GM23338 (cell line): ENCODE measurements around the gene AIMP2. TPM values are rescaled to one million over a fixed set of nuclear protein-coding genes. Genes with fewer than 3 reads are reported as not detected.

ENCODE experiments used
- ATAC-seq: fragments of 200-7000 bp; cut with Tn5 transposase; 3 replicates; pipeline ENCODE4 v1.9.1; 2020
- DNase-seq: peaks from one replicate; pipeline ENCODE4 v3.0.0-alpha.2; 2015; ENCODE audit warnings: low spot score
- H2AFZ ChIP-seq: fragments of 200-600 bp; sonication (generic); 2 replicates; pipeline ENCODE4 v1.8.0; 2016; ENCODE audit warnings: antibody characterized with exemption, mild to moderate bottlenecking, moderate library complexity
- H3F3A ChIP-seq: fragments of 200-600 bp; sonication (generic); replicated peaks from 2 replicates; pipeline ENCODE4 v1.8.0; 2017; ENCODE audit warnings: antibody characterized with exemption, mixed run types, low read depth
- H3K27ac ChIP-seq: fragments of 200-600 bp; sonication (generic); 2 replicates; pipeline ENCODE4 v1.6.1; 2016; ENCODE audit warnings: low read depth
- H3K27me3 ChIP-seq: fragments of 200-600 bp; sonication (generic); 2 replicates; pipeline ENCODE4 v1.8.0; 2016; ENCODE audit warnings: mild to moderate bottlenecking, mixed run types, moderate library complexity; ENCODE audit not compliant: insufficient read depth
- H3K36me3 ChIP-seq: fragments of 200-600 bp; sonication (generic); 2 replicates; pipeline ENCODE4 v1.8.0; 2016; ENCODE audit warnings: mild to moderate bottlenecking; ENCODE audit not compliant: insufficient read depth
- H3K4me1 ChIP-seq: fragments of 200-600 bp; sonication (generic); 2 replicates; pipeline ENCODE4 v1.8.0; 2016; ENCODE audit warnings: mild to moderate bottlenecking, moderate library complexity; ENCODE audit not compliant: insufficient read depth
- H3K4me2 ChIP-seq: fragments of 200-600 bp; sonication (generic); 2 replicates; pipeline ENCODE4 v1.7.1; 2017; ENCODE audit warnings: mixed run types
- H3K4me3 ChIP-seq: fragments of 200-600 bp; sonication (generic); 2 replicates; pipeline ENCODE4 v1.6.1; 2016; ENCODE audit warnings: mixed run types
- H3K79me2 ChIP-seq: fragments of 200-600 bp; sonication (generic); replicated peaks from 2 replicates; pipeline ENCODE4 v1.8.0; 2017; ENCODE audit warnings: mild to moderate bottlenecking; ENCODE audit not compliant: insufficient read depth
- H3K9me2 ChIP-seq: fragments of 200-600 bp; sonication (generic); 2 replicates; pipeline ENCODE4 v1.8.0; 2017; ENCODE audit not compliant: insufficient read depth
- H4K20me1 ChIP-seq: fragments of 200-600 bp; sonication (generic); replicated peaks from 2 replicates; pipeline ENCODE4 v1.8.0; 2017; ENCODE audit warnings: mild to moderate bottlenecking; ENCODE audit not compliant: insufficient read depth
- H3K27ac Mint-ChIP-seq: 2 replicates; pipeline ENCODE4 v1.8.0; 2020; ENCODE audit warnings: inconsistent platforms, mild to moderate bottlenecking, moderate library complexity, mixed read lengths
- H3K27me3 Mint-ChIP-seq: 3 replicates; pipeline ENCODE4 v1.8.0; 2022; ENCODE audit warnings: low read depth, mild to moderate bottlenecking, moderate library complexity, mixed read lengths, inconsistent platforms; ENCODE audit not compliant: insufficient read depth, poor library complexity
- H3K36me3 Mint-ChIP-seq: 3 replicates; pipeline ENCODE4 v1.8.0; 2021; ENCODE audit warnings: low read depth, mild to moderate bottlenecking, inconsistent platforms, moderate library complexity, mixed read lengths
- H3K4me1 Mint-ChIP-seq: 3 replicates; pipeline ENCODE4 v1.8.0; 2020; ENCODE audit warnings: mild to moderate bottlenecking, inconsistent platforms, mixed read lengths
- H3K4me3 Mint-ChIP-seq: 3 replicates; pipeline ENCODE4 v1.8.0; 2021; ENCODE audit warnings: moderate library complexity, mild to moderate bottlenecking, inconsistent platforms, mixed read lengths
- H3K9me3 Mint-ChIP-seq: 3 replicates; pipeline ENCODE4 v1.8.0; 2020; ENCODE audit warnings: moderate library complexity, mild to moderate bottlenecking, inconsistent platforms, mixed read lengths
- CREB1 ChIP-seq: fragments of 250-450 bp; sonication (Bioruptor Pico); IDR thresholded peaks from 2 replicates; pipeline ENCODE4 v1.5.0; 2020; ENCODE audit warnings: low read depth, mild to moderate bottlenecking, moderate library complexity
- ETS1 ChIP-seq: IDR thresholded peaks from 2 replicates; pipeline ENCODE4 v1.6.1; 2016; ENCODE audit warnings: antibody characterized with exemption
- EZH2 ChIP-seq: fragments of 200-600 bp; sonication (generic); IDR thresholded peaks from one replicate; pipeline ENCODE4 v1.8.0; 2017; ENCODE audit warnings: antibody characterized with exemption, mild to moderate bottlenecking, low read depth; ENCODE audit not compliant: unreplicated experiment
- EZH2phosphoT487 ChIP-seq: fragments of 200-600 bp; sonication (generic); IDR thresholded peaks from one replicate; pipeline ENCODE4 v1.8.1; 2018; ENCODE audit warnings: antibody characterized with exemption; ENCODE audit not compliant: unreplicated experiment
- NANOG ChIP-seq: IDR thresholded peaks from 2 replicates; pipeline ENCODE4 v1.6.1; 2016; ENCODE audit warnings: antibody characterized with exemption, borderline replicate concordance
- POLR2AphosphoS5 ChIP-seq: IDR thresholded peaks from 2 replicates; pipeline ENCODE4 v1.6.1; 2016; ENCODE audit warnings: antibody characterized with exemption, low read depth
- REST ChIP-seq: IDR thresholded peaks from one replicate; pipeline ENCODE4 v1.6.1; 2018; ENCODE audit warnings: antibody characterized with exemption; ENCODE audit not compliant: unreplicated experiment
- STAT1 ChIP-seq: IDR thresholded peaks from one replicate; pipeline ENCODE4 v1.6.1; 2016; ENCODE audit warnings: antibody characterized with exemption; ENCODE audit not compliant: unreplicated experiment
- ZNF331 ChIP-seq: fragments of 250-450 bp; sonication (Bioruptor Pico); IDR thresholded peaks from 2 replicates; pipeline ENCODE4 v1.5.0; 2020; ENCODE audit warnings: low read depth, mild to moderate bottlenecking, moderate library complexity
- polyA plus RNA-seq: library from polyadenylated mRNA; unstranded; fragments of >200 nt; fragmentation: Nextera tagmentation; extraction: Ambion mirVana; gene quantifications from 2 replicates; pipeline ENCODE4 v1.2.1, GENCODE V29; 2016
- total RNA-seq: library from RNA; depleted of rRNA; stranded (reverse); fragments of >200 nt; shearing (Covaris generic); gene quantifications from 2 replicates; pipeline ENCODE4 v1.2.3, GENCODE V29; 2014

AIMP2 gene
- total and polyA plus RNA-seq, 2 experiments from 2014 or later = 86.6 to 113 TPM

GRCh38 chr7:6032167-6032566 is 23.1 kb downstream of the AIMP2 start:
- ATAC-seq (no peak), DNase-seq (no peak)
- H3K27ac ChIP-seq = no peak overlapping the region
- no peaks in the 10 kb centered on the region for H3K4me1 ChIP-seq
- H3K27me3 ChIP-seq = no peaks in the 10 kb centered on the region
- H3K79me2 ChIP-seq = peaks cover 29% of the 10 kb centered on the region
- TF ChIP-seq POLR2AphosphoS5 (no peak), CREB1 (CRISPR knock-in tag) (no peak), ZNF331 (no peak), EZH2phosphoT487 (no peak), NANOG (no peak)
- Mint-ChIP-seq H3K27me3 (peaks cover 4% of the 10 kb centered on the region), H3K9me3 (no peaks in the 10 kb centered on the region), H3K36me3 (peaks cover 75% of the 10 kb centered on the region), H3K27ac (no peak overlapping the region), H3K4me1 (no peaks in the 10 kb centered on the region), H3K4me3 (no peak overlapping the region)
- no peak overlapping the region for H3K4me2 ChIP-seq
- H2AFZ ChIP-seq = no peak overlapping the region
- peaks cover 32% of the 10 kb centered on the region for H4K20me1 ChIP-seq
- 0 out of 2 replicates have a peak, but pooled peaks cover 2% of the 10 kb centered on the region for H3F3A ChIP-seq
- no peak overlapping the region for H3K4me3 ChIP-seq
- peaks cover 55% of the 10 kb centered on the region for H3K36me3 ChIP-seq
- no peaks in the 10 kb centered on the region for H3K9me2 ChIP-seq

GRCh38 chr7:6032641-6033040 is 23.6 kb downstream of the AIMP2 start:
- Mint-ChIP-seq H3K9me3 (no peaks in the 10 kb centered on the region), H3K27ac (no peak overlapping the region)
- no peak overlapping the region for H2AFZ ChIP-seq

More at GRCh38 chr7:6032641-6033040, 23.6 kb downstream of the AIMP2 start:
- no peak overlapping the region for H3K27ac ChIP-seq
- peaks cover 29% of the 10 kb centered on the region for H3K79me2 ChIP-seq
- Mint-ChIP-seq H3K4me1 (no peaks in the 10 kb centered on the region), H3K36me3 (peaks cover 75% of the 10 kb centered on the region), H3K4me3 (no peak overlapping the region), H3K27me3 (peaks cover 4% of the 10 kb centered on the region)
- no peak overlapping the region for H3K4me3 ChIP-seq
- no peaks in the 10 kb centered on the region for H3F3A ChIP-seq
- H3K4me1 ChIP-seq = no peaks in the 10 kb centered on the region
- no peaks in the 10 kb centered on the region for H3K27me3 ChIP-seq
- TF ChIP-seq EZH2phosphoT487 (no peak), NANOG (no peak), ETS1 (no peak), POLR2AphosphoS5 (no peak), STAT1 (no peak), EZH2 (no peak), REST (no peak)
- H3K4me2 ChIP-seq = no peak overlapping the region
- no peaks in the 10 kb centered on the region for H3K9me2 ChIP-seq
- peaks cover 31% of the 10 kb centered on the region for H4K20me1 ChIP-seq
- peaks cover 54% of the 10 kb centered on the region for H3K36me3 ChIP-seq
- ATAC-seq = no peak
- DNase-seq = no peak
